CD4-positive, alpha-beta T cell treated with Interleukin-15 for 4 hours (primary cell): Measurements from ENCODE around the gene GNPAT.

Experiments used
- DNase-seq: peaks from one replicate; pipeline ENCODE4 v3.0.0-alpha.2; 2020; ENCODE audit warnings: low spot score

Gene GNPAT

DNA sequence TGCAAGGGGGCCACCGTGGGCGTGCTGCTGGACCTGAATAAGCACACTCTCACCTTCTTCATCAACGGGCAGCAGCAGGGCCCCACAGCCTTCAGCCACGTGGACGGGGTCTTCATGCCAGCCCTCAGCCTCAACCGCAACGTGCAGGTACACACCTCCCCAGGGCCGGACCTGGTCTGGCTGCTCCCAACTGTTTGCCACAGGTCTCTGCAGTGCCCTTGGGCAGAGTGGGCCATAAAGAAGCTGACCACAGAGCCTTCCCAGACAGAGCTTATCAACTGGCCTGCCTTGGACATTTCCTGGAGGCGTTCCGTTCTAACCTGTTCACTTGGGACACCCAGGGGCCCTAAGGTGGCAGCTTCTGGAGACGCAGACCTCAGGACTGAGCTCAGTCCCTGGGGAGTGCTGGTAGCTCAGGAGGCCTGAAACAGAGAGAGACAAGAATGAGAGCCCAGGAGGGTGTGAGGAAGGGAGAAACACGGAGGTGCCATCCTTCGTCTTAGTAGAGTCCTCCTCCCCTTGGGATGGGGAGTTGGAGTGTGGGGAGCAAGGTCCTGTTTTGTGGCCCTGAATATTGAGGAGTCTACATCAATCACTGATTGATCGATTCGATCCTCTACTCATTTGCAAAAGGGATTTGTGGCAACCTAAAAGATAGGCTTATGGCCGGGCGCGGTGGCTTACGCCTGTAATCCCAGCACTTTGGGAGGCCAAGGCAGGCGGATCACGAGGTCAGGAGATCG is 27.0 kb upstream of the GNPAT start:
- DNase-seq, result no peak

DNA sequence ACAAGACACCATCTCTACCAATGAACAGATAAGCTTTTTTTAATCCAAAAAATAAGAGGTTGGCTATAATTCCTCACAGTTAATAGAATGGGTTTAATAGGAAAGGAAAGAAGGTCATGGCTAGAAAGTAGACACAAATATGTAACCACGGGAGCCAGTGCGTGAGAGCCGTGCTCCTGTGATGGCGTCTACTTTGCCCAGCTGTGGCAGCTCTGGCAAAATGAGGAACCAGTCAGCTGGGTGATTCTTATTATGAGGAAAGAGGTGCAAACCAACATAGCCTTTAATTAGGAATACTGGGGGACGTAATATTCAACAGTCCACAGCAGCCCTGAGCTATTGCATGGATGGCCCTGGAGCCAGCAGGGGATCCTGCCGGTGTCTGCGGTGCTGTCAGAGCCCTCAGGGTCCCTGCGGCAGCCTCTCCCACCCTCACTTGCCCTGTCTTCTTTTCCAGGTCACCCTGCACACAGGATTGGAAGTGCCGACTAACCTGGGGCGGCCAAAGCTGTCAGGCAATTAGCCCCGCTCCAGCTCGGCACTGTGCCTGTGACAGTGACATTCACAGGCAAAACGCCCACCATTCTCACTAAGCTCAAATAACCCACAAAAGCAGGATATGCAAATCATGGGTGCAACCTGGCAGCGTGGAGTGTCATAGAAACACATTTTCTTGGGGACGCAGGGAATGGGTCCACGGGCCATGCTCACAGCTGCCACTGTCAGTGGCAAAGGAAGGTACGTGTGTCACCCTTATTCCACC is 25.9 kb upstream of the GNPAT start:
- no peak for DNase-seq

DNA sequence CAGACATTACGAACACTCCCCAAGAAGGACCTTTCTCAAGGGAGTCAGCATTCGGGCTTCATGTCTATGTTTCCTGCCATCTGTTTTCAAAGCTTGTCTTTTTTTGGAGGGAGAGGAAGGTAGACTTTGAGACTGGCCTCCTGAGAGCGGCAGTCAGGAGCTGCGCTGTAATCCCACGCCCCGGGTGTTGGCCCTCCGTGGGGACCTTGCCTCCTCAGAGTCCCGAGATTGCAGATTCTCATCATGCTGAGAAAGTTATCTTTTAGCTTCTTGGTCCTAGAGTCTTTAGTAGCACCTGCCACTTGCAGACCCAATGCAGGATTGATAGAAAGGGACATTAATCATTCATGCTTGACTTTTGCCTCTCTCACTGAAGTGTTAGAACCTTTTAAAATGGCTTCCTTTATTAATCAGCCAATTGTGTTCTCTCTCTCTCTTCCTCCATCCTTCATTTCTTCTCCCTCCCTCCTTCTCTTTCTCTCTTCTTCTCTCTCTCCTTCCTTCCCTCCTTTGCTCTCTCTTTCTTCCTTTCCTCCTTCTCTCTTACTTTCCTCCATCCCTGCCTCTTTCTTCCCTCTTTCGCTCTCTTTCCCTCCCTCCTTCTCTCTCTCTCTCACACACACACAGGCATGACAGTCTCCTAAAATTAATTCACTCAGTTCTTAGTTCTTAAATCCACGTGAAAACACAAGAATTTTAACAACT is 25.2 kb upstream of the GNPAT start:
- DNase-seq, result no peak

DNA sequence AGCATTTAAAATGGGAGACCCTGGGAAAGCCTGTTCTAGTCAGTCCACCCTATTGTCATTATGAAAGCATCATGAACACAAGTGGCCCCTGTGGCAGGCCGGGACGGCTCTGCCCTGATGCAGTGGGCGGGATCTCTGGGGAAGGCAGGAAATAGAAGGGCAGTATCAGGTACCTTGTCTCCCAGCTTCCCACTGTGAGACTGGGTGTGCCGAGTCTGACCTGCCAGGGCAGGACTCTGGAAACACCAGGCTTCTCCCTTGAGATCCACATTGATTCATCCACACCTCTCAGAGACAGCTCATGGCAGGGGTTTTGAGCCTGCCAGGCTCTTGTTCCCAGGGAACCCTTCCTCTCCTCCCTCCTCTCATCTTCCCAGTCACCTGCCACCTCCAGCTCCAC is 24.5 kb upstream of the GNPAT start:
- no peak for DNase-seq

DNA sequence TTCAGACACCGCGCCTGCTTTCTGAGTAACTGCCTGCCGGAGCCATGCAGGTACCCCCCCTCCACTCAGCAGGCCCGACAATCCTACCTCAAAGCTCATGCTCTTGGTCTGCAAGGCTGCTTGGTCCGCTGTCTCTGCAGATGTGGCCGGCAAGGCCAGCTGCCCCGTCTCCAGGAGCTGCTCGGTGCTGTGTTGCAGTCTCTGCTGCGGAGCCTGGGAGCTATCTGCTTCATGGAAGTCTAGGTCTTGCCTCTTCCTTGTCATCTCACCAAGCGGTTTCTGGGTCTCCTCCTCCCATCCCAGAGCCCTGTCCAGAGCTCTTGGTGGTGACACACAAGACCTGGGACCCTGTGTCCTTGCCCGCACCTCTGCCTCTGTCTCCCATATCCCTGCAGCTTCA is 24.0 kb upstream of the GNPAT start:
- no peak for DNase-seq

DNA sequence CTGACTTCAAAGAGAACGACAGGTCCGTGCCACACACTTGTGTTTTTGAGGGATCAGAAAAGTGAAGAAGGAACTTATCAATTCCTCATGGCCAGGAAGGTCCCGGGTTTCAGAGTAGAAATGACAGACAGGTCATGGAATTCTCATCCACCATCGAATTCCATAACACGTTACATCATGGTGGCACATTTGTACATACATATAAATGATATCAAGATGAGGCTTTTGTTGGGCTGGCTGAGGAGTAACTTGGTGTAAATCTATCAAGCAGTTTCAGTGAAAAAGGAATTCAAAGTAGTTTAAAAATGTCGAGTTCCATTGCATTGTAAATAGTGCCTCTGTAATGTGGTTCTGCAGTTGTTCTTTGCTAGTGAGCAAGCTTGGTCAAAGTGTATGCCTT is 22.9 kb upstream of the GNPAT start:
- no peak for DNase-seq

DNA sequence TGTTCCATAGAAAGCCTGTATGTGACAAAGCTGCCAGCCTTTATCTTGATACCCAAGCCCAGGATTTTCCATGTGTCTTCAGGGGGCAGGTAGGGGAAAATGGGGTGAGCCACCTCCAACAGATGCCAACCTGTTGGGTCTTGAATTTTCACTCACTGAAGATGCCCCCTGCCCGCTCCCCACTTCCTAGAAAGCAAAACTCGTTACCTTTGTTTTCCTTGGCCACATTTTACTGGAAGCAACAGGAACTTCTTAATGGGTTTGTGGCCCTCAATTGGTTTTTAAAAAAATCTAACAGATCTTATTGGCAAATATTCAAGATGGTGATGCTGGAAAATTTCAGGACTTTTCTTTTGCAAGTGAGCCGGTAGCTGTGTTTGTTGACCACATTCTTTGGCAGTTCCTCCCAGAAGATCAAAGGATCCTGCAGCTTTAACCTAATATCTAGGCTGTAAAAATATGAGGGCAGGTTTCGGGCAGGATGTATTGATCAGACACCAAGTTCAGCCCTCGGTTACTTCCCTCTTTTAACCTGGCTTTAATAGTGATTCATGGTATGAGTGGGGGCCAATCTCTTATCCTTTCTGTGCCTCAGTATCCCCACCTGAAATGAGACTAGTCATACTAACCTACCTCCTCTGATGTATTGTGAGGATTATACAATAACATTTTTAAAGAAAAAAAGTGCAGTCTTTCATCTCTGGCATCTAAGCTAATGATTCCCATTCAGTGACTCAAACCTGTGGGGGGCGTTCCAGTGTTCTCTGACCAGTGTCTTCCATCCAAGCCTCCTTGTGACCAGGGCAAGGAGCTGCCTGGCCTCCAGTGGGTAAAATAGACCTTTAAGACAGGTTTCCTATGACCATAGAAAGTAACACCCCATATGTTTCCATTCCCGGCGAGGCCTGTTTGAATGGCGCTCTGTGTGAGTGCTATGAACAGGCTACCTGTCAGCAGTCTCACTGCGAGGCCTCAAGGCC is 21.3 kb upstream of the GNPAT start:
- no peak for DNase-seq

DNA sequence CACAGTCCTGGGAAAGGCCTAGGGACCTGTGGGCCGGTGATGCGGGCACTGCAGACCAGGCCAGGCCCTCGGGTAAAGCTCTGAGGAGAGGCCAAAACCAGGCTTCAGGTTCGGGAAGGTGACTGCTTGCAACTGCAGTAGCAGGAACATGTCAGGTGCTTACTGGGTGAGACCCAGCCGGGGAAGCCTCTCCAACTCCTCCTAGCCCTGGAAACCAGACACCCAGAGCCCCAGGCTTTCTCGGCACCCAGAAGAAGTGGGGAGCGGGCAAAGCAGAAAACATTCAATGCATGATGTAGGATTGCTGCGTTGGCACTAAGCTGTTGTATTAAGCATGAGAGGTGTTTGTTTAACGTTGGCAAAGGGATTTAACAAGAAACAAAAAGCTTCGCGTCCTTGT is 20.2 kb upstream of the GNPAT start:
- DNase-seq, result no peak

DNA sequence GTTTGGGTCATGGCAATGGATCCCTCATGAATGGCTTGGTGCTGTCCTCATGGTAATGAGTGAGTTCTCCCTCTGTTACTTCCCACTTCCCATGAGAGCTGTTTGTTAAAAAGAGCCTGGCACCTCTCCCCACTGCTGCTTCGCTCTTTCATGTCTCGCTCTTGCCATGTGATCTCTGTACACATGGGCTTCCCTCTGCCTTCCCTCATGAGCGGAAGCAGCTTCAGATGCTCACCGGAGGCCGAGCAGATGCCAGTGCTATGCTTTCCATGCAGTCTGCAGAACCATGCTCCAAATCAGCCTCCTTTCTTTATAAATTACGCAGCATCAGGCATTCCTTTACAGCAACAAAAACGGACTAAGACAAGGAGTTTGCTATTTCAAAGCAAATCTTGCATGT is 14.9 kb upstream of the GNPAT start:
- DNase-seq, result no peak

DNA sequence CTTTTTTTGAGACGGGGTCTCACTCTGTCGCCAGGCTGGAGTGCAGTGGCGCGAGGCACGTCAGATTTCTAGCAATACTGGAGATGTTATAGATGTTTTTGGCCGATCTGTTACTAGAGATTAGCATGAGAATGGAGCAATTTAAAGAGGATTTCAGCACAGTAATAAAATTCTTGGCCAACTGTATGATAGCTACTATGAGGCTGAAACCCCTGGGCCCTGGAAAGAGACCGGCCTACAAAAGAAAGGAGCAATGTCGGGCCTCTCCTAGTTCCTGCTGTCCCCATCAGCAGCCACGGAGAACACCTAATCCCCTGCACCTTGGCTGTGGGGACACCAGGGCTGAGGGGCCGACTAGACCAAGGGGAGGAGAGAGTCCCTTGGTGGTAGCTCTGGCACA is 9.5 kb upstream of the GNPAT start:
- DNase-seq, result no peak

DNA sequence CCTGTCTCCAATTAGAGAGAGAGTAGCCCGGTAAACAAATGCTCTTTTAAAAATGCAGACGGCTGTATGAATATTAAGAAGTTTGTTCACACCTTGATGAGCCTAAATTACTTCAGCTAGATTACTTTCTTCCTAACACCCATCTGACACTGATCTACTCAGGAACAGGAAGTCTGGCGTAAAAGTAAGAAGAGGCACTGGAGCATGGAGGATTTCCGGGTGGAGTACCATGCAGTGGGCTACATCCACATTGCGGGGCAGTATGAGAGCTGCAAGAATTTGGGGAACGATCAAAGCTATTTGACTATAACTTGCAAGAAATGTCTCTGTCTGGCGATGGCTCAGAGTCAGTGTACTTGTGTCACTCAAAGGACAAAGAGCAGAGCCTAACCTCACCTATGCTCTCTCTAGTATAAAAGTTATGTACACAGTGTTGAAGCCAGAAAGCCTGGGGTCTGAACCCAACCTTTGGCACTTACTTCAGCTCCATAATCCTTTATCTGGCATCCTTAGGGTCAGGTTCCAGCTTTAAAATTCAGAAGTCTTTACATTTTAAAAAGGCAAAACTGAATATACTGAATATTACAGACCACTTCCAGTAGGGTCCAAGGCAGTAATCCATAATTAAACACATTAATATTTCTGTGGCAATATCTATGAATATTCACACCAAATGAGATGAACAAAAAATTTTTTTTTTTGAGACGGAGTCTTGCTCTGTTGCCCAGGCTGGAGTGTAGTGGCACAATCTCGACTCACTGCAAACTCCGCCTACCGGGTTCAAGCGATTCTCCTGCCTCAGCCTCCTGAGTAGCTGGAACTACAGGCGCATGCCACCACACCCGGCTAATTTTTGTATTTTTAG is 7.9 kb upstream of the GNPAT start:
- DNase-seq, result no peak

DNA sequence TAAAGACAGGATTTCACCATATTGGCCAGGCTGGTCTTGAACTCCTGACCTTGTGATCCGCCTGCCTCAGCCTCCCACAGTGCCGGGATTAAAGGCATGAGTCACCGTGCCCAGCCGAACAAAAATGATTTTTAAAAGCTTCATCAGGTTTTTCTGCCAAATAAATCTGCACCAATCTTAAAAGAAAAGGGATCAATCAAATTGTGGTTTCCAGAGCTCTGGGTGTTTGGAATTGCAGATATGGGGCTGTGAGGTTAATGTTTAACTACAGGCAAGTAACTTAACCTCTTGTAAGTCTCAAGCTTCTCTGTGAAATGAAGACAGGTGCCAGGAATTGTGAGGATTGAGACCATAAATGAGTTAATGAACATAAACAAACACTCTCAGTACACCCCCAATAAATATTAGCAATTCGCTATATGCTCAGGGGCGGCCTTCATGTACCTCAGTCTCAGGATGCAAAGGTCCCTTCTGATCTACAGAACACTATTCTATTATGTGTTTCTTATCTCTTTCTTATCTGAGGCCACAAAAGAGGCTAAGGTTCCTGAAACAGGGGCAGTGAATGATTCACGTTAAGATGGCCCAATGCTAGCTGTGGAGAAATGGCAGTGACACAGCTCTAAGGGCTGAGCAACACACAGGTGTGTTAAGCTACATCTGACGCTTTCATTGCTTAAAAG is 7.1 kb upstream of the GNPAT start:
- no peak for DNase-seq

DNA sequence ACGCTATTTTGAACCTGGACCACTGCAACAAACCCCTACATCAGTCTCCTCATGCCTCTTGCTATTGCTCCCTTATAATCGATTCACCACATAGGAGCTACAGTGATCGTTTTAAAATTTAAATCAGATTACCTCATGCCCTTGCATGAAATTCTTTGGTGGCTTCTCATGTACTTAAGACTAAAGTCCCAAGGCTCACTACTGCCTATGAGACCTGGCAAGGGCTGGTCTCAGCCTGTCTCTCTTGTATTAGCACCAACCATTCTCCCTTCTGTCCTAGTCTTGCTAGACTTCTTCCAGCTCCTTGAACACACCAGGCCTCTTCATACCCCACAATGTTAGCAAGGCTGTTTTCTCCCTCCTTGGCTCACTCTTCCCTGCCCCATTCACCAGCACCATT is 6.5 kb upstream of the GNPAT start:
- no peak for DNase-seq

DNA sequence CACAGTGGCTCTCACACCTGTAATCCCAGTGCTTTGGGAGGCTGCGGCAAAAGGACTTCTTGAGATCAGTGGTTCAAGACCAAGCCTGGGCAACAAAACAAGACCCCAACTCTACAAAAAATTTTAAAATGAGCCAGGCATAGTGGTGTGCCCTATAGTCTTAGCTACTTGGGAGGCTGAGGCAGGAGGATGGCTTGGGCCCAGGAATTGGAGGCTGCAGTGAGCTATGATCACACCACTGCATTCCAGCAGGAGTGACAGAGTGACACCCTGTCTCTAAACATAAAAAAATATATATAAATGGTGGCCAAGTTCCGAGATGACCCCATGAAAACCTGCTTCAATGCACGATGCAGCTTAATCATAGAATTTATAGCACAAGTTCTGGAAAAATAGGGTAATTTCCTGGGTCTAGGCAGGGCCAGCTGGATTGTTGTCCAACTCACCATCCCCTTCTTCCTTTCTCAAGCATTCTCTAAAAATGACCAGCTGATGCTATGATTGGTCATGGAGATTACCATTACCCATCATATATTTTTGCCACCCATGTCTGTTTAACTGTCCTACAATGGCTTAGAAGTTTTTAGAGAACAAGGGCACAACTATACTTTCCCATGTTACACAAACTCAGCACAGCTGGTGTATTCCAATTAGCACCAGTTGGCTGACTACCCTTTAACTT is 5.3 kb upstream of the GNPAT start:
- no peak for DNase-seq

DNA sequence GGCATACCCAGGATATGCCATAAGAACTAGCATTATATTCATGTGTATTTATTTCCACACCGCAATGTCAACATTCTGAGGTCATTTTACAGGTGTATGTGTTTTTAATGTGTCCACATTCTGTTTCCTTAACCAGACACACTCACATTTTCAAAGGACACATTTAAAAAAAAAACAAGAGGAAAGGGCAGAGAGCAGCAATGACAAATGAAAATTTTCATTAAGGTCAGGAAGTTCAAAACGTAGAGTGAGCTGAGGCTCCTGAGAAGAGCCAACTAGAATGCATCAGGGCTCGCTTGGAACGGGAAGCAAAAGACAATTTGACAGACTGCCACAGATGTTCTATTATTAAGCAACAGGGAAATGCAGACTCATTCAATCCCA is 4.8 kb upstream of the GNPAT start:
- DNase-seq, result no peak

DNA sequence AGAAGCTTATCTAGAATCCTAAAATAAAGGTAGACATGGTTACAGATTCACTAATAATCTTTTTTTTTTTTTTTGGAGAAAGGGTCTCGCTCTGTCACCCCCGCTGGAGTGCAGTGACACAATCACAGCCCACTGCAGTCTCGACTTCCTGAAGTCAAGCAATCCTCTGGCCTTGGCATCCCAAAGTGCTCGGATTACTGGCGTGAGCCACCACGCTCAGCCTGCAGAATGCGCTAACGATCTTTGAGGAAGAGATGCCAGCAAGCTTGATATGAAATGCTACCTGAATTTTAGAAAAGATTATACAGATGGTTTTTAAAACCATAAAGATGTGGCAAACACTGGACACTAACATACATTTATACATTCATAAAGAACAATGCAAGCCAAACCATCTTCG is 4.1 kb upstream of the GNPAT start:
- DNase-seq, result no peak

DNA sequence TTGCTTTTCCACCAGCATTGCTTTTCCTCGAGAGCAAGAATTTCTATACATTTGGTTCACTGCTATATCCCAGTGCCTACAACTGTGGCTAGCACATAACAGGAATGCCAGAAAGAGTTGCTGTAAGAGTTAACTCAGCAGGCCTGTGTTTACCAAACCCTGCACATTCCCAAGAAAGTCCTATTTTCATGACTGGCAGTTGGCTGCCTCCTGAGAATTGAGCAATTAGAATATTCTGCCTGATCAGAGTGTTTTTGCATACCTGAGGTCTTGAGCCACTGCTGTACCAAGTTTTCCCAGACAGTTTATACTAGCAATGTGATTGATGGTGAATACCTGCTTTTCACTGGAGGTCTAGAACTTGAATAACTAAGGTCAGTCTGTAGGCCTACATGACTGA is 2.7 kb upstream of the GNPAT start:
- no peak for DNase-seq

DNA sequence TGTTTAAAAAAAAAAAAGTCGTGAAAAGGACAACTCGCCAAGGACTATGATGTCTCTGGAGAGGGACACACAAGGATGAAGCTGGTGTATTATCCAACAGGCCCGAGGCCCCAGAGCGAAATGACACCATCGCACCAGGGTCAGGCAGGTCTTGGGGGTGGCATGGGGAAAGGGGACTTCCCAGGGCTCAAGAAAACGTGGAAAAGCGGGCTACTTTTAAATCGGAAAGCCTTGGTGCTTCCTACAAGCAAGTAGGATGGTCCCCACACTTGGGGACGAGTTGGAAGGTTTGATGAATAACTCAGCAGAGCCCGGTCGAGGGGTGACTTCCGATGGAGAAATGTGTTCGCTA is 505 bp upstream of the GNPAT start:
- DNase-seq, result no peak

DNA sequence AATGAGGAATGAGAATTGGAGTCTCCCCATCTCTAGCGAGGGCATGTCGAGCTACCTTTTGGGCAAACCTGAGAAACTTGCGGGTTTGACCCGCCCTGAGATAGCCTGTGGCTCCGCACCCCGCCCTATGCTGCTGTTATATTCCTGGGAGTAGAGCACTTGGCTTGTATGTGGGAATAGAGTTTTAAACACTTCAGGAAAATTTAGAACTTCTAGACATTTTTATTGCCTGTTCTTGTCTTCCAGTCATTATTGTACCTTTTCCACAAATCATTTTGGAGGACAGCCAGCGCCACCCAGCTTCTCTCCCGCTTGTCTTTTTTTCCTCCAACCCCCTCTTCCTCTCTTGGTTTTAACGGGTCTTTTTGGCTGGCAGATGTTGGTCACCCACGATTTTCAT is 738 bp downstream of the GNPAT start:
- DNase-seq, result peak; percentile 0
